C4-2B (cell line): ENCODE results near the gene SLC6A1.
"Not testable (repeated sequence)": the region's sequence is repeated elsewhere in the genome, so short reads cannot be mapped to it uniquely, and the experiment has no call there.

Source experiments
- H3K27ac ChIP-seq: fragments of 450-650 bp; 2 replicates; pipeline ENCODE4 v1.5.1; 2017
- ZFX ChIP-seq: fragments of 450-650 bp; IDR thresholded peaks from 2 replicates; pipeline ENCODE4 v1.6.1; 2017
- TF ChIP-seq, protein P1 (sequence below): fragments of 450-650 bp; conservative IDR thresholded peaks from 2 replicates; pipeline ENCODE4 v1.5.1; 2017; ENCODE audit warnings: mild to moderate bottlenecking

Gene SLC6A1

DNA sequence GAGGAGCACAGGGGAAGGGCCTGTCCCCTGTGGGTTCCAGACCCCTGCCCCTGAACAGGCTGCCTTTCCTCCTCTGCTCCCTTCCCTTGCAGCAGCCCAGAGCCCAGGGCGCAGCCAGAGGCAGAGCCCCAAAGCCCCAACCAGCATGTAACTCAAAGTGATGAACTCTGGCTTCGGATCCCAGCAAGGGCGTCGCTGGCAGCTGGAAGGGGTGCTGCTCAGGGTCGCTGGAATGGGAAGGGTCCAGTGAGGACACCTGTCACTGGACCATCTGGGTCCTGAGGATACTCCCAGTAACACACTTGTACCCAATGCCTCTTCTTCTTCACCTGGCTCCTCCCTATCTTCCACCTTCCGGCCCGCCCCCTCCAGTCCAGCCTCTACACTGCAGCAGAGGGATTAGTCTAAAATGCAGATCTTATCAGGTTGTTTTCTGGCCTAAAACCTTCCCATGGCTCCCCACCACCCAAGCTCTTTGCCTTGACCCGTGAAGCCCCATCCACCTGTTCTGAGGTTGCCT lies 64.0 kb downstream of the SLC6A1 start:
- H3K27ac ChIP-seq, result no peak overlapping the region
- TF ChIP-seq, protein P1, sequence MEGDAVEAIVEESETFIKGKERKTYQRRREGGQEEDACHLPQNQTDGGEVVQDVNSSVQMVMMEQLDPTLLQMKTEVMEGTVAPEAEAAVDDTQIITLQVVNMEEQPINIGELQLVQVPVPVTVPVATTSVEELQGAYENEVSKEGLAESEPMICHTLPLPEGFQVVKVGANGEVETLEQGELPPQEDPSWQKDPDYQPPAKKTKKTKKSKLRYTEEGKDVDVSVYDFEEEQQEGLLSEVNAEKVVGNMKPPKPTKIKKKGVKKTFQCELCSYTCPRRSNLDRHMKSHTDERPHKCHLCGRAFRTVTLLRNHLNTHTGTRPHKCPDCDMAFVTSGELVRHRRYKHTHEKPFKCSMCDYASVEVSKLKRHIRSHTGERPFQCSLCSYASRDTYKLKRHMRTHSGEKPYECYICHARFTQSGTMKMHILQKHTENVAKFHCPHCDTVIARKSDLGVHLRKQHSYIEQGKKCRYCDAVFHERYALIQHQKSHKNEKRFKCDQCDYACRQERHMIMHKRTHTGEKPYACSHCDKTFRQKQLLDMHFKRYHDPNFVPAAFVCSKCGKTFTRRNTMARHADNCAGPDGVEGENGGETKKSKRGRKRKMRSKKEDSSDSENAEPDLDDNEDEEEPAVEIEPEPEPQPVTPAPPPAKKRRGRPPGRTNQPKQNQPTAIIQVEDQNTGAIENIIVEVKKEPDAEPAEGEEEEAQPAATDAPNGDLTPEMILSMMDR, result no peak
- no peak for TF ChIP-seq ZFX

- H3K27ac ChIP-seq, result no peak overlapping the region
- TF ChIP-seq, protein P1, result no peak
- no peak for TF ChIP-seq ZFX
Observed at GRCh38 chr3:11057655-11058054, 65.1 kb downstream of the SLC6A1 start.

- TF ChIP-seq, protein P1, result peak; percentile 63
- TF ChIP-seq ZFX, result no peak
- no peak overlapping the region for H3K27ac ChIP-seq
Observed at GRCh38 chr3:11059090-11059798, 66.7 kb downstream of the SLC6A1 start.

GRCh38 chr3:11059799-11060115 lies 67.2 kb downstream of the SLC6A1 start:
- H3K27ac ChIP-seq, result no peak overlapping the region
- no peak for TF ChIP-seq ZFX
- TF ChIP-seq, protein P1, result no peak

- H3K27ac ChIP-seq, result no peak overlapping the region
- TF ChIP-seq, protein P1, result peak; percentile 89
- TF ChIP-seq ZFX, result no peak
Observed at GRCh38 chr3:11060500-11061251, 68.1 kb downstream of the SLC6A1 start.

GRCh38 chr3:11061268-11061871 lies 68.8 kb downstream of the SLC6A1 start:
- not testable (repeated sequence) for H3K27ac ChIP-seq

- TF ChIP-seq, protein P1, result no peak
- TF ChIP-seq ZFX, result no peak
- no peak overlapping the region for H3K27ac ChIP-seq
Observed at GRCh38 chr3:11062704-11063103, 70.2 kb downstream of the SLC6A1 start.
